DOHH2 (cell line): ENCODE results near the gene ZNF814.
"Not testable (repeated sequence)": the region's sequence is repeated elsewhere in the genome, so short reads cannot be mapped to it uniquely, and the experiment has no call there.

ENCODE experiments used
- H3F3A ChIP-seq: fragments of 200-600 bp; sonication (generic), shearing (Covaris generic); 2 replicates; pipeline ENCODE4 v1.6.0; 2016; ENCODE audit warnings: antibody characterized with exemption, mild to moderate bottlenecking; ENCODE audit not compliant: control insufficient read depth, insufficient read depth
- H3K27ac ChIP-seq: fragments of 200-600 bp; sonication (generic); 2 replicates; pipeline ENCODE4 v1.5.1; 2014; ENCODE audit warnings: low read depth, mild to moderate bottlenecking, low read length, moderate library complexity
- H3K27me3 ChIP-seq: fragments of 200-600 bp; sonication (generic); 2 replicates; pipeline ENCODE4 v1.6.1; 2014; ENCODE audit warnings: mild to moderate bottlenecking, low read length, mixed read lengths; ENCODE audit not compliant: control insufficient read depth
- H3K36me3 ChIP-seq: fragments of 200-600 bp; sonication (generic); 2 replicates; pipeline ENCODE4 v1.6.1; 2014; ENCODE audit warnings: mild to moderate bottlenecking, low read length, moderate library complexity, mixed read lengths; ENCODE audit not compliant: control insufficient read depth
- H3K4me1 ChIP-seq: fragments of 200-600 bp; sonication (generic); 2 replicates; pipeline ENCODE4 v1.6.1; 2014; ENCODE audit warnings: mild to moderate bottlenecking, low read length, mixed read lengths; ENCODE audit not compliant: control insufficient read depth
- H3K4me2 ChIP-seq: fragments of 200-600 bp; sonication (generic); 2 replicates; pipeline ENCODE4 v1.6.0; 2014; ENCODE audit warnings: mild to moderate bottlenecking, low read length, moderate library complexity
- H3K4me3 ChIP-seq: fragments of 200-600 bp; sonication (generic); 2 replicates; pipeline ENCODE4 v1.5.1; 2014; ENCODE audit warnings: mild to moderate bottlenecking, low read length, mixed read lengths
- H3K79me2 ChIP-seq: fragments of 200-600 bp; sonication (generic); 2 replicates; pipeline ENCODE4 v1.6.1; 2014; ENCODE audit warnings: mild to moderate bottlenecking, low read length, mixed read lengths; ENCODE audit not compliant: control insufficient read depth
- H3K9me2 ChIP-seq: fragments of 200-600 bp; sonication (generic); replicated peaks from 2 replicates; pipeline ENCODE4 v1.6.1; 2014; ENCODE audit warnings: mild to moderate bottlenecking, low read length, mixed read lengths; ENCODE audit not compliant: control insufficient read depth
- H3K9me3 ChIP-seq: fragments of 200-600 bp; sonication (generic); 2 replicates; pipeline ENCODE4 v1.6.1; 2014; ENCODE audit warnings: antibody characterized with exemption, low read length, mixed read lengths; ENCODE audit not compliant: control insufficient read depth, insufficient read depth
- H4K20me1 ChIP-seq: fragments of 200-600 bp; sonication (generic); 2 replicates; pipeline ENCODE4 v1.6.0; 2014; ENCODE audit warnings: low read depth, mild to moderate bottlenecking, antibody characterized with exemption, low read length, moderate library complexity; ENCODE audit not compliant: control insufficient read depth, insufficient read depth
- EZH2phosphoT487 ChIP-seq: fragments of 200-600 bp; sonication (generic); IDR thresholded peaks from 2 replicates; pipeline ENCODE4 v1.6.1; 2017; ENCODE audit warnings: borderline replicate concordance, mild to moderate bottlenecking, antibody characterized with exemption, low read length, moderate library complexity, mixed read lengths
- TF ChIP-seq, protein P1 (sequence below): fragments of 200-600 bp; sonication (generic); IDR thresholded peaks from one replicate; pipeline ENCODE4 v1.5.1; 2014; ENCODE audit warnings: antibody characterized with exemption, mild to moderate bottlenecking, low read depth, low read length; ENCODE audit not compliant: poor library complexity, severe bottlenecking

ZNF814 gene

DNA sequence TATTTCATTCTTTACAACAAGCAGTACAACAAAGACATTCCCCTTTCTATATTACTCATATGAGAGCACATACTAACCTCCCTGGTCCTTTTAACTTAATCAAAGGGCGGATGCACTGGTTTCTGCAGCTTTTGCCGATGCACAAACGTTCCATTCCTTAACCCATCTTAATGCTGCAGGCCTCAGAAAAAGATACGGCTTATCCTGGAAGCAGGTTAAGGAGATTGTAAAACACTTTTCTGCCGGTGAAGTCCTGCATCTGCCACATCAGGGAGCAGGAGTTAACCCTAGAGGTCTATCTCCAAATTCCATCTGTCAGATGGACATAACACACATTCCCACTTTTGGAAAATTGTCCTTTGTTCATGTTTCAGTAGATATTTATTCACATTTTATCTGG lies 11.5 kb upstream of the ZNF814 start:
- H3K27me3 ChIP-seq, result no peaks in the 10 kb centered on the region
- no peaks in the 10 kb centered on the region for H3F3A ChIP-seq

DNA sequence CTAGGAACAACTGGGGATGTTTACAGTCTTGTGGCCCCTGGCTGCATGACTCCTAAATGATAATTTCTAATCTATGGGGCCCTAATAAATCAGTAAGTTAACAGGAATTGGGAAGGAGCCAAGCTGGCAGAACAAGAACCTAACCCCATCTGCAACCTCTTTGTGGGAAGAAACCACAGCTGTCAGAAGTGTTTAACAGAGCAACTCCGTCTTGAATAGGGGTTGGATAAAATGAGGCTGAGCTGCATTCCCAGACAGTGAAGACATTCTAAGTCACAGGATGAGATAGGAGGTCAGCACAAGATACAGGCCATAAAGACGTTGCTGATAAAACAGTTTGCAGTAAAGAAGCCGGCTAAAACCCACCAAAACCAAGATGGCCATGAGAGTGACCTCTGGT lies 1.9 kb upstream of the ZNF814 start:
- H3K9me2 ChIP-seq, H3K4me3 ChIP-seq, H4K20me1 ChIP-seq, H3K27me3 ChIP-seq, H3K36me3 ChIP-seq, H3F3A ChIP-seq, H3K79me2 ChIP-seq, H3K4me2 ChIP-seq, H3K27ac ChIP-seq: not testable (repeated sequence)
- Histone ChIP-seq H3K9me3 (peaks cover 31% of the 10 kb centered on the region), H3K4me1 (peaks cover 13% of the 10 kb centered on the region)

More for the DNA sequence above, 11.5 kb upstream of the ZNF814 start:
- no peaks in the 10 kb centered on the region for H4K20me1 ChIP-seq
- H3K4me3 ChIP-seq, result no peak overlapping the region
- H3K4me1 ChIP-seq, result no peaks in the 10 kb centered on the region
- H3K36me3 ChIP-seq, result no peaks in the 10 kb centered on the region
- no peak overlapping the region for H3K27ac ChIP-seq
- peaks cover 5% of the 10 kb centered on the region; the same call in 1 of the 2 replicates for H3K9me3 ChIP-seq
- no peak for TF ChIP-seq EZH2phosphoT487
- TF ChIP-seq, protein P1, sequence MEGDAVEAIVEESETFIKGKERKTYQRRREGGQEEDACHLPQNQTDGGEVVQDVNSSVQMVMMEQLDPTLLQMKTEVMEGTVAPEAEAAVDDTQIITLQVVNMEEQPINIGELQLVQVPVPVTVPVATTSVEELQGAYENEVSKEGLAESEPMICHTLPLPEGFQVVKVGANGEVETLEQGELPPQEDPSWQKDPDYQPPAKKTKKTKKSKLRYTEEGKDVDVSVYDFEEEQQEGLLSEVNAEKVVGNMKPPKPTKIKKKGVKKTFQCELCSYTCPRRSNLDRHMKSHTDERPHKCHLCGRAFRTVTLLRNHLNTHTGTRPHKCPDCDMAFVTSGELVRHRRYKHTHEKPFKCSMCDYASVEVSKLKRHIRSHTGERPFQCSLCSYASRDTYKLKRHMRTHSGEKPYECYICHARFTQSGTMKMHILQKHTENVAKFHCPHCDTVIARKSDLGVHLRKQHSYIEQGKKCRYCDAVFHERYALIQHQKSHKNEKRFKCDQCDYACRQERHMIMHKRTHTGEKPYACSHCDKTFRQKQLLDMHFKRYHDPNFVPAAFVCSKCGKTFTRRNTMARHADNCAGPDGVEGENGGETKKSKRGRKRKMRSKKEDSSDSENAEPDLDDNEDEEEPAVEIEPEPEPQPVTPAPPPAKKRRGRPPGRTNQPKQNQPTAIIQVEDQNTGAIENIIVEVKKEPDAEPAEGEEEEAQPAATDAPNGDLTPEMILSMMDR, result no peak
- H3K79me2 ChIP-seq, result no peaks in the 10 kb centered on the region
- H3K4me2 ChIP-seq, result no peak overlapping the region
- no peaks in the 10 kb centered on the region for H3K9me2 ChIP-seq

DNA sequence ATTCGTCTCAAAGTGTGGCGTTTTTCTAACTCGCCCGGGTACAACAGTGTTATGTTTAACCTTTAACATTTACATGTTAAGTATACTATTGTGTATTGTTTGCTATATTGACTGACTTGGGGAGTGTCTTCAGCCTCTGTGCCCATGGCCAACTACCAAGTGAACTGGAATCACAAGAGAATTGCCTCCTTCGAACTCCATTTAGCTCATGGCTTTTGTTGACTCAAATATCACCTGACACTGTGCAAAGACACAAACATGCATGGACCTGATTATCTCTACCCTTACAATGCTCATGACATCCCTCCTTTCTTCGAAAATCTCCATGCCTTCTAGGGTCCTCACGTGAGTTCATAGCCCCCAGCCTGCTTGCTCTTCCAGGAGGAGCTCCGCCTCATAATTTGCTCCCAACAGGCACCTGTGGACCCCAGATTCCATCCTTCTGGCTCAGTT lies 704 bp downstream of the ZNF814 start:
- TF ChIP-seq EZH2phosphoT487, result no peak
- TF ChIP-seq, protein P1, result no peak
- Histone ChIP-seq H3F3A (no peaks in the 10 kb centered on the region), H3K79me2 (no peaks in the 10 kb centered on the region), H3K27me3 (no peaks in the 10 kb centered on the region), H3K9me2 (no peaks in the 10 kb centered on the region), H3K4me2 (peak overlapping the region; percentile 80), H3K9me3 (peaks cover 37% of the 10 kb centered on the region), H4K20me1 (no peaks in the 10 kb centered on the region), H3K27ac (no peak overlapping the region), H3K36me3 (peaks cover 8% of the 10 kb centered on the region), H3K4me3 (peak overlapping the region; percentile 76), H3K4me1 (peaks cover 13% of the 10 kb centered on the region)

DNA sequence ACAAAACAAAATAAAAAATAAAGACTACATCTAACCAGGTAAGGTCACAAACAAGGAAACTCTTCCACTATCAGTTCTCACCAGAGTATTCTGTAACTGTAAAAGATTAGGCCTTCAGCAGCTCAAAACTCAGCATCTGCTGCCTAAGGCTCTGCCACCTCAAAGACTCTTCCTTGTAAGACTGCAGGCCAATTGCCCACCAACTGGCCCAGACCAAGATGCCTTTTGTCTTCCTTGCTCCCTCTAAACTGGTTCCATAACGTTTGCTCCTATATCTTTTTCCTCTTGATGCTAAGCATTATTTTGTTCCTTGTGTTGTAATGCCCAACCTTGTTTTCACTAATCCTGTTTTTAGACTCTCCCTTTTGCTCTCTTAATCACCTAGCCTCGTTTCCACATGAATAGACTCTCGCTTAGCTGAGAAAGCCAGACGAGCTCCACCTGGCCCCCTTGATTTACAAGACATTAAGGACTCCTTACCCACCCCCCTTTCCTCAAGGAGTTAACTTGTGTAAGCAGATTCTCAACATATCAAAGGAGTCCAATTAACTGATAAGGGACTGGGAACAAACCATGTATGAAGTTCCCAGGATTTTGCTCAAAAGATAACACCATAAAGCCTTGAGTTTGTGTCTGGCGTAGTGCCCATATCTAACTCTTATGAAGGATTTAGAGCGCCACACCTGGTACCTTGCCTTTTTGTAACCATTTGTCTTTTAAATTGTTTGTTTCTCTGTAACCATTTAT lies 1.5 kb downstream of the ZNF814 start:
- Histone ChIP-seq H3K4me3 (peak overlapping the region; percentile 76), H3K27ac (no peak overlapping the region)
- TF ChIP-seq EZH2phosphoT487, result no peak
- TF ChIP-seq, protein P1, result no peak

More for the DNA sequence above, 1.5 kb downstream of the ZNF814 start:
- H3K4me2 ChIP-seq, result no peak overlapping the region
- H3K4me1 ChIP-seq, result peaks cover 13% of the 10 kb centered on the region
- no peaks in the 10 kb centered on the region for H3K9me2 ChIP-seq
- no peaks in the 10 kb centered on the region for H3K79me2 ChIP-seq
- H3K27me3 ChIP-seq, result no peaks in the 10 kb centered on the region
- H3K36me3 ChIP-seq, result peaks cover 8% of the 10 kb centered on the region
- H3K9me3 ChIP-seq, result peaks cover 37% of the 10 kb centered on the region
- no peaks in the 10 kb centered on the region for H4K20me1 ChIP-seq
- H3F3A ChIP-seq, result no peaks in the 10 kb centered on the region
